COLO668 (cell line): ENCODE data around the gene MYH8.

Source experiments
- DNase-seq: peaks from one replicate; lab custom pipeline; 2025; ENCODE audit not compliant: unreplicated experiment; lab: John Stamatoyannopoulos, UW

Gene MYH8

GRCh38 chr17:10384175-10384574 lies 37.6 kb downstream of the MYH8 start:
- DNase-seq: no peak

- no peak for DNase-seq
Observed at GRCh38 chr17:10380631-10381408, 40.9 kb downstream of the MYH8 start.

- DNase-seq: no peak
Observed at GRCh38 chr17:10372906-10373305, 48.8 kb downstream of the MYH8 start, which contains the start of gene MYH13. Gene MYH13, minus strand, starts transcription at chr17:10373006. Its CDS starts 8,476 bp downstream, at chr17:10364530.

GRCh38 chr17:10370016-10370608 lies 51.6 kb downstream of the MYH8 start:
- DNase-seq: no peak

GRCh38 chr17:10369239-10369638 lies 52.5 kb downstream of the MYH8 start:
- DNase-seq: no peak

- DNase-seq: no peak
Observed at GRCh38 chr17:10368561-10368960, 53.2 kb downstream of the MYH8 start.

- DNase-seq: no peak
Observed at GRCh38 chr17:10360578-10360977, 61.2 kb downstream of the MYH8 start.

GRCh38 chr17:10357768-10358167 lies 64.0 kb downstream of the MYH8 start:
- DNase-seq: no peak

- no peak for DNase-seq
Observed at GRCh38 chr17:10354651-10355050, 67.1 kb downstream of the MYH8 start.

GRCh38 chr17:10352893-10353292 lies 68.9 kb downstream of the MYH8 start:
- DNase-seq: no peak

- DNase-seq: no peak
Observed at GRCh38 chr17:10349403-10349802, 72.3 kb downstream of the MYH8 start.

- no peak for DNase-seq
Observed at GRCh38 chr17:10344816-10345215, 76.9 kb downstream of the MYH8 start.
